Loucy (cell line): Measurements from ENCODE around the gene ANO7.

Source experiments
- H2AFZ ChIP-seq: fragments of 200-600 bp; sonication (generic); 2 replicates; pipeline ENCODE4 v1.6.0; 2016; ENCODE audit warnings: antibody characterized with exemption, mild to moderate bottlenecking, low read length, moderate library complexity
- H3F3A ChIP-seq: fragments of 200-600 bp; 2 replicates; pipeline ENCODE4 v1.6.0; 2016; ENCODE audit warnings: antibody characterized with exemption, low read depth, mild to moderate bottlenecking
- H3K27me3 ChIP-seq: fragments of 200-600 bp; sonication (generic); 2 replicates; pipeline ENCODE4 v1.6.1; 2014; ENCODE audit warnings: low read length, mild to moderate bottlenecking; ENCODE audit not compliant: insufficient read depth, poor library complexity, severe bottlenecking
- H3K36me3 ChIP-seq: fragments of 200-600 bp; sonication (generic); 2 replicates; pipeline ENCODE4 v1.6.1; 2016; ENCODE audit warnings: low read length; ENCODE audit not compliant: insufficient read depth
- H3K4me1 ChIP-seq: fragments of 200-600 bp; sonication (generic); 2 replicates; pipeline ENCODE4 v1.5.1; 2014; ENCODE audit warnings: low read length, mild to moderate bottlenecking; ENCODE audit not compliant: insufficient read depth, poor library complexity, severe bottlenecking
- H3K4me2 ChIP-seq: fragments of 200-600 bp; sonication (generic); 2 replicates; pipeline ENCODE4 v1.6.0; 2014; ENCODE audit warnings: antibody characterized with exemption, low read length, low read depth, mild to moderate bottlenecking; ENCODE audit not compliant: poor library complexity, severe bottlenecking
- H3K4me3 ChIP-seq: fragments of 200-600 bp; sonication (generic); 2 replicates; pipeline ENCODE4 v1.5.1; 2014; ENCODE audit warnings: low read length, mild to moderate bottlenecking, mixed read lengths; ENCODE audit not compliant: poor library complexity, severe bottlenecking
- H3K79me2 ChIP-seq: fragments of 200-600 bp; sonication (generic); 2 replicates; pipeline ENCODE4 v1.6.1; 2014; ENCODE audit warnings: low read length; ENCODE audit not compliant: insufficient read depth
- H3K9ac ChIP-seq: fragments of 200-600 bp; sonication (generic); 2 replicates; pipeline ENCODE4 v1.6.0; 2014; ENCODE audit warnings: mild to moderate bottlenecking, low read depth, low read length, moderate library complexity; ENCODE audit not compliant: poor library complexity, severe bottlenecking
- H3K9me2 ChIP-seq: fragments of 200-600 bp; sonication (generic); replicated peaks from 2 replicates; pipeline ENCODE4 v1.6.1; 2016; ENCODE audit warnings: low read depth, low read length, mixed read lengths
- H3K9me3 ChIP-seq: fragments of 200-600 bp; sonication (generic); 2 replicates; pipeline ENCODE4 v1.6.1; 2014; ENCODE audit warnings: mild to moderate bottlenecking, antibody characterized with exemption, low read length, low read depth; ENCODE audit not compliant: insufficient read depth
- H4K20me1 ChIP-seq: fragments of 200-600 bp; sonication (generic); 2 replicates; pipeline ENCODE4 v1.6.0; 2014; ENCODE audit warnings: antibody characterized with exemption, low read length, mild to moderate bottlenecking; ENCODE audit not compliant: insufficient read depth, poor library complexity, severe bottlenecking
- CTCF ChIP-seq: fragments of 200-600 bp; sonication (generic); conservative IDR thresholded peaks from 2 replicates; pipeline ENCODE4 v1.5.1; 2014; ENCODE audit warnings: mild to moderate bottlenecking, antibody characterized with exemption, low read length
- EZH2phosphoT487 ChIP-seq: fragments of 200-600 bp; IDR thresholded peaks from 2 replicates; pipeline ENCODE4 v1.6.1; 2018; ENCODE audit warnings: antibody characterized with exemption, mild to moderate bottlenecking, moderate library complexity, borderline replicate concordance

Gene ANO7

GRCh38 chr2:241188361-241189092 is at the start of gene ANO7:
ANO7 (plus strand) TSS chr2:241188677; CDS start chr2:241190064, 1,387 bp downstream.
- Histone ChIP-seq H3K4me2 (no peak within 1 kb of the TSS), H3F3A (no peaks in the 10 kb centered on the region), H3K4me1 (no peaks in the 10 kb centered on the region), H3K4me3 (no peak within 1 kb of the TSS), H3K36me3 (peaks cover 3% of the 10 kb centered on the region; the same call in 1 of the 2 replicates), H3K9ac (no peak within 1 kb of the TSS), H3K9me2 (no peaks in the 10 kb centered on the region), H3K27me3 (no peaks in the 10 kb centered on the region), H4K20me1 (no peaks in the 10 kb centered on the region), H2AFZ (no peak within 1 kb of the TSS), H3K79me2 (no peaks in the 10 kb centered on the region), H3K9me3 (no peaks in the 10 kb centered on the region)
- no peak for TF ChIP-seq EZH2phosphoT487
- TF ChIP-seq CTCF, result no peak

GRCh38 chr2:241139531-241140444 is 48.7 kb upstream of the ANO7 start:
- H3K79me2 ChIP-seq, result peaks cover 13% of the 10 kb centered on the region; the same call in 1 of the 2 replicates
- H3K4me2 ChIP-seq, result no peak overlapping the region
- H3K4me1 ChIP-seq, result no peaks in the 10 kb centered on the region
- peaks cover 35% of the 10 kb centered on the region; the same call in 1 of the 2 replicates for H3K36me3 ChIP-seq
- no peaks in the 10 kb centered on the region for H3K27me3 ChIP-seq
- no peaks in the 10 kb centered on the region for H3K9me2 ChIP-seq
- H3K9me3 ChIP-seq, result no peaks in the 10 kb centered on the region
- no peaks in the 10 kb centered on the region for H3F3A ChIP-seq
- H2AFZ ChIP-seq, result no peak overlapping the region
- no peaks in the 10 kb centered on the region for H4K20me1 ChIP-seq
- no peak overlapping the region for H3K4me3 ChIP-seq
- H3K9ac ChIP-seq, result no peak overlapping the region
- TF ChIP-seq EZH2phosphoT487 (no peak), CTCF (no peak)

- no peak overlapping the region for H3K4me3 ChIP-seq
- no peak overlapping the region for H3K9ac ChIP-seq
- no peak for TF ChIP-seq EZH2phosphoT487
- no peak for TF ChIP-seq CTCF
- no peaks in the 10 kb centered on the region for H4K20me1 ChIP-seq
- H3K27me3 ChIP-seq, result no peaks in the 10 kb centered on the region
- no peaks in the 10 kb centered on the region for H3K4me1 ChIP-seq
- no peaks in the 10 kb centered on the region for H3F3A ChIP-seq
- H3K9me3 ChIP-seq, result no peaks in the 10 kb centered on the region
- H3K79me2 ChIP-seq, result peaks cover 13% of the 10 kb centered on the region; the same call in 1 of the 2 replicates
- no peaks in the 10 kb centered on the region for H3K9me2 ChIP-seq
- H2AFZ ChIP-seq, result no peak overlapping the region
- H3K4me2 ChIP-seq, result no peak overlapping the region
- peaks cover 35% of the 10 kb centered on the region; the same call in 1 of the 2 replicates for H3K36me3 ChIP-seq
Observed at GRCh38 chr2:241140445-241140840, 48.0 kb upstream of the ANO7 start.
